HG03196 (cell line): Measurements from ENCODE around the gene HSP90AA1.
"Not testable (repeated sequence)": the region's sequence is repeated elsewhere in the genome, so short reads cannot be mapped to it uniquely, and the experiment has no call there.

Experiments
- ATAC-seq: cut with Tn5 transposase; IDR thresholded peaks from one replicate; pipeline ENCODE4 v1.9.1; 2021; ENCODE audit not compliant: unreplicated experiment

HSP90AA1 gene

DNA sequence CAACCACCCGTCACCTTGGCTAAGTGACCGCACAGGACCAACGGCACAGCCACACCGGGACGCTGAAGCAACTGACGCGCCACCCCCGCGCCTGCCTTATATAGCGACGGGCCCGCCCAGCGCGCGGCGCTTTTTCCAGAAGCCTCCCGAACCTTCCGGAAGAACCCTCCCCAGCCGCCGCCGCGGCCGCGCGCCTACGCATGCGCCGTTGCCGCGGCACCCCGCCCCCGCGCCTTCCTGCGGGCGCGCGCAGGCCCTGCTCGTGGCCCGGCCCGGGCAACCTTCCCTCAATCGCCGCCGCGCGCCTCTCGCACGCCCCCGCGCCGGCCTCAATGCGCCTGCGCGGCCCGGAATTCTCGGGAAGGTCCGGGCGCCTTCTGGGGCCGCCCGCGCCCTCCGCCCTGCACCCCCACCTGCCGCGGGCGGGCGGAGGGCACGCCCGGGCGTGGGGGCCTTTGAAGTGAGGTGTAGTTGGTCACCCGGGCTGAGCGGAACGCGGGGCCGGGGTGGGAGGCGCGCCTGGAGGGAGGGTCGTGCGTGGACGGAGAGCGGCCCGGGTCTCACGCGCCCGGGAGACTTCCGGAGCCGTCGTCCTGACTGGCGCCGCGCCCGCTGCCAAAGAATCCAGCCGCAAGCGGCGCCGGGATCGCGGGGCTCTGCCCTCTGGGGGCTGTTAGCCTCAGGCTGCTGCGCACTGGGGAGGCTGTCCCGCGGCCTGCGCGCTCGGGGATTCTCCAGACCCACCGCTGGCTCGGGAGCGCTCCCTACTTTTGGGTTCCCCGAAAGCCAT, at the start of gene HSP90AA1:
HSP90AA1 (minus strand) TSS at position 73 of the 790 bp plus-strand sequence. CDS start 666 bp downstream, outside the sequence.
- ATAC-seq: peak; percentile 70

GRCh38 chr14:102135456-102135855, 48.6 kb upstream of the HSP90AA1 start:
- not testable (repeated sequence) for ATAC-seq

DNA sequence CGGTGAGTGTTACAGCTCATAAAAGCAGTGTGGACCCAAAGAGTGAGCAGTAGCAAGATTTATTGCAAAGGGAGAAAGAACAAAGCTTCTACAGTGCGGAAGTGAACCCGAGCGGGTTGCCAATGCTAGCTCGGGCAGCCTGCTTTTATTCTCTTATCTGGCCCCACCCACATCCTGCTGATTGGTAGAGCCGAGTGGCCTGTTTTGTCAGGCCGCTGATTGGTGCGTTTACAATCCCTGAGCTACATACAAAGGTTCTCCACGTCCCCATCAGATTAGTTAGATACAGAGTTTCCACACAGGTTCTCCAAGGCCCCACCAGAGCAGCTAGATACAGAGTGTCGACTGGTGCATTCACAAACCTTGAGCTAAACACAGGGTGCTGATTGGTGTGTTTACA, 47.9 kb upstream of the HSP90AA1 start:
- not testable (repeated sequence) for ATAC-seq

DNA sequence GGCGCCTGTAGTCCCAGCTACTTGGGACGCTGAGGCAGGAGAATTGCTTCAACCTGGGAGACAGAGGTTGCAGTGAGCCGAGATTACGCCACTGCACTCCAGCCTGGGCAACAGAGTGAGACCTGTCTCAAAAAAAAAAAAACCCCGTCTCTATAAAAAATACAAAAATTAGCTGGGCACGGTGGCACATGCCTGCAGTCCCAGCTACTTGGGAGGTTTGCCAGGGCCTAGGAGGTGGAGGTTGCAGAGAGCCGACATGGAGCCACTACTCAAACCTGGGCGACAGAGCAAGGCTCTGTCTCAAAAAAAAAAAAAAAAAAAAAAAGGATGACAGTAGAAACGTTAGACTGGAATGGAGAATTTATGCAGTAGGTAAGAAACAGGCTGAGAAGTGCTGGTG, 47.2 kb upstream of the HSP90AA1 start:
- ATAC-seq: not testable (repeated sequence)

GRCh38 chr14:102131741-102132140, 44.9 kb upstream of the HSP90AA1 start:
- no peak for ATAC-seq

DNA sequence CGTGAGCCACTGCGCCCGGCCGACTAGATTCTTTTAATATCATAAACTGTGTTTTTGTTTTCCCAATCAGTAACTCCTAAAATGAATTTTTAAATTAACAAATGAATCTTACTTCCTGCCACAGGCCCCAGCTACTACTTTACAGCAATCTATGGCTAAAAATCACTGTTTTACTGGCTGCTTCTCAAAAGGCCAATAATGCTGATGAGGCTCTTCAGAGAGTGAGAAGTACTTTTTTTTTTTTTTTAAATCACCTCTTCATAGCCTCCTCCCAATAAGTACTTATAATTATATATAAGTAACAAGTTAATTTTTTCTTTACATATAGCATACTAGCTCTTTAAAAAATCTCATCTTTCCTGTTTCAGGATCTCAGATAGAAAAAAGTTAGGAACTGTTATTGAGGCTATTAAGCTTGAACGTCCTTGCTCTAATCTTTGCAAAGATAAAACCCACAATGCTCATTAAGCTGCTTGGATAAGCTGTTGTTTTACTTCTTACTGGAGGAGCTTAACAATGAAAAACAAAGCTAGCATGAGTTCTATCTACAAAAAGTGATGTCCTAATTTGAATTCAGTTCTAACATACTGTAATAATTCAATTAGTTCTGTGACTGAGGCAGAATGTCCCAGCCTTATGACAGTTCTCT, 40.1 kb upstream of the HSP90AA1 start:
- no peak for ATAC-seq

DNA sequence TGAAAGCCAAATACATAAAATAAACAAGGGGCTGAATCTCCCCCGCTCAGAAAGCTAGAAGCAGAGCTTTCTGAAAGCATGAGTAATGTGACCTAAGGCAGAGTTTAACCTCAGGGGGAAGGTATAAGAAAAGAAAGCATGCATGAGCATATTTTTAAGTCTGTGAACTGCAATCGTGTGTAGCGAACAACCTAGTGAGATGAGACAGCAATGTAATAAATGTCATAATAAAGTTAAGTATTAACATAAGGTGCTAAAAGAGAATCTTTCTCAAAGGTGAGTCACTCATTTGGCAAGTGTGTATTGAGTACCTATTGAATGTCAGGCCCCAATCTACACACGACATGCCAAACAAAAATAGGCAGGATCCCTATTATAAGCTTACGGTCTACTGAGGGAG, 38.7 kb upstream of the HSP90AA1 start:
- ATAC-seq: no peak

DNA sequence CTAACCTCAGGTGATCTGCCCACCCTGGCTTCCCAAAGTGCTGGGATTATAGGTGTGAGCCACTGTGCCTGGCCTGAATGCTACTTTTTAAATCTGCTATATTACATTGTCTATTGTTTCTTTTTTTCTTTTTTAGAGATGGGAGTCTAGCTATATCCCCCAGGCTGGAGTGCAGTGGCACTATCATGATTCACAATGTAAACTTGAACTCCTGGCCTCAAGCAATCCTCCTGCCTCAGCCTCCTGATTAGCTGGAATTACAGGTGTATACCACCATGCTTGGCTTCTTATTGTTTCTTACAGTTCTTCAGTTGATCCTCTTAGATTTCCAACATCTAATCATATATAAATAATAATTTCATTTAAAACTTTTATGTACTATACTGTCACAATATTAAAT, 37.6 kb upstream of the HSP90AA1 start:
- ATAC-seq: no peak

- ATAC-seq: no peak
Measured at GRCh38 chr14:102121567-102121966, 34.7 kb upstream of the HSP90AA1 start.

DNA sequence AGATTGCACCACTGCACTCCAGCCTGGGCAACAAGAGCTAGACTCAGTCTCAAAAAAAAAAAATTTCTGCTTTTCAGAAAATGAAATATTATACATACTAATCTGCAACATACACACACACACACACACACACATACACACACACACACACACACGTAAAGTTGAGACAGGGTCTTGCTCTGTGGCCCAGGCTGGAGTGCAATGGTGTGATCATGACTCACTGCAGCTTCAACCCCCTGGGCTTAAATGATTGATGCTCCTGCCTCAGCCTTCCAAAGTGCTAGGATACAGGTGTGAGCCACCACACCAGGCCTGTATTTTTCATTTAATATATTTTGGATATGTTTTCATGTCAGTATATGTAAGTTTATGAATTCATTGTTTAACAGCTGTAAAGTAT, 34.0 kb upstream of the HSP90AA1 start:
- ATAC-seq: no peak

- no peak for ATAC-seq
Measured at GRCh38 chr14:102117852-102118251, 31.0 kb upstream of the HSP90AA1 start.

GRCh38 chr14:102116361-102117180, 29.7 kb upstream of the HSP90AA1 start:
- no peak for ATAC-seq

- no peak for ATAC-seq
Measured at GRCh38 chr14:102111101-102111500, 24.3 kb upstream of the HSP90AA1 start.

DNA sequence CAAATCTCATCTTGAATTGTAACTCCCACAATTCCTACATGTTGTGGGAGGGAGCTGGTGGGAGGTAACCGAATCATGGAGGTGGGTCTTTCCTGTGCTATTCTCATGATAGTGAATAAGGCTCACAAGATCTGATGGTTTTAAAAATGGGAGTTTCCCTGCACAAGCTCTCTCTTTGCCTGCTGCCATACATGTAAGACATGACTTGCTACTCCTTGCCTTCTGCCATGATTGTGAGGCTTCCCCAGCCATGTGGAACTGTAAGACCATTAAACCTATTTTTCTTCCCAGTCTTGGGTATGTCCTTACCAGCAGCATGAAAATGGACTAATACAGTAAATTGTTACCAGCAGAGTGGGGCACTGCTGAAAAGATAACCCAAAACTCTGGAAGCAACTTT, 22.5 kb upstream of the HSP90AA1 start:
- not testable (repeated sequence) for ATAC-seq

DNA sequence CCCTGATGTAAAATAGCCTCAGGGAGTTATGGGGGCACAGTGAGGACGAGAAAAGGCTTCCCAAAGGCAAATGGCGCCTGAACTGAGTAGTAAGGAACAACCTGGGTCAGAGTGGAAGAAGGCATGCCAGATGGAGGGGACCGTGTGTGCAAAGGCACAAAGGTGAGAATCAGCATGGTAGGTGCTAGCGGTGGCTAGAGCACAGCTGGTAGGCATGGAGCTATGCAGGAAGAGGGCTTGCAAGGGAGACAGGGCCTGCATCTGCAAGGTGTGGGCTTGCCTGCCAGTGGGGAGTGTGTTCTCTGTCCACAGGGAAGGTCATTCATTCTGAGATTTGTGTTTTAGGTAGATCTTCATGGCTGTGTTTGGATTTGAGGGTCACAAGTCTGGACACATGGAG, 18.5 kb upstream of the HSP90AA1 start:
- ATAC-seq: no peak

DNA sequence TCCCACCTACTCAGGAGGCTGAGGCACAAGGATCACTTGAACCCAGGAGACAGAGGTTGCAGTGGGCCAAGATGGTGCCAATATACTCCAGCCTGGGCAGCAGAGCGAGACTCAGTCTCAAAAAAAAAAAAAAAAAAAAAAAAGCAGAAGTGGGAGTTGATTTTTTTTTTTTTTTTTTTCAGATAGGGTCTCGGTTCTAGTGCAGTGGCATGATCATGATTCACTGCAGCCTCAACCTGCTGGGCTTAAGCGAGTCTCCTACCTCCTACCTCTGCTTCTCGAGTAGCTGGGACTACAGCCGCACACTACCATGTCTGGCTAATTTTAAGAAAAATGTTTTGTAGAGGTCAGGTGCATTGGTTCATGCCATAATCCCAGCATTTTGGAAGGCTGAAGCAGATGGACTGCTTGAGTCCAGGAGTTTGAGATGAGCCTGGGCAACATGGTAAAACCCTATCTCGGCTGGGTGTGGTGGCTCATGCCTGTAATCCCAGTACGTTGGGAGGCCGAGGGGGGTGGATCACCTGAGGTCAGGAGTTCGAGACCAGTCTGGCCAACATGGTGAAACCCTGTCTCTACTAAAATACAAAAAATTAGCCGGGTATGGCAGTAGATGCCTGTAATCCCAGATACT, 16.3 kb upstream of the HSP90AA1 start:
- no peak for ATAC-seq

DNA sequence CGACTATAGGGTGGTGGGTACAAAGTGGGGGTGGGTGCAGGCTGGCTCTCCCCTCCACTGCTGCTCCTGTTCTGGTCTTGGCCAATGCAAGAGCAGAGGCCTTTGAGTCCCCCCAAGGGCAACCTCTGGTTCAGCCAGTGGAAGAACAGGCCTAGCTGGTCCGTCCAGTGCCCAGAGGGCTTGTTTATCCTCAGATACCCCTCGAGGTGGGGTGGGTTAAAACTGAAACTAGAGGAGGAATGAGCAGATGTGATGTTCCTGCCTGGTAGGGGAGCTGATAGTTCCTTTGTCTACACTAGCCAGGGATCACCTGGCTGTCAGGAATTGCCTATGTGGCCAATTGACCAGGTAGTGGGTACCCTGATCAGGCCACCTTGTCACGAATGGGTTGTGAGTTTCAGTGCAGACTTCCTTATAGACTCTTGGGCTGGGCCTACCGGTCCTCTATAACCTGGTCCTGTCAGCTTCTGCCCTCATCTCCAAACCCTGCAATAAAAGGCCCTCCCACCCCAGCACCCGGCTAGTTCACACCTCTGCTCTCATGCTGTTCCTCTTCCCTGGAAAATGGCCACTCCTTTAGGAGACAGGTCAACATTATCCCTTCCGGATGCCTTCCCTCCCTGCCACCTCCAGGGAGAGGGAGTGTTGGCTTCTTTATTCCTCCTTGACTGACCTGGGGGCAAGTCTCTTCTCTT, 10.7 kb upstream of the HSP90AA1 start:
- ATAC-seq: no peak

DNA sequence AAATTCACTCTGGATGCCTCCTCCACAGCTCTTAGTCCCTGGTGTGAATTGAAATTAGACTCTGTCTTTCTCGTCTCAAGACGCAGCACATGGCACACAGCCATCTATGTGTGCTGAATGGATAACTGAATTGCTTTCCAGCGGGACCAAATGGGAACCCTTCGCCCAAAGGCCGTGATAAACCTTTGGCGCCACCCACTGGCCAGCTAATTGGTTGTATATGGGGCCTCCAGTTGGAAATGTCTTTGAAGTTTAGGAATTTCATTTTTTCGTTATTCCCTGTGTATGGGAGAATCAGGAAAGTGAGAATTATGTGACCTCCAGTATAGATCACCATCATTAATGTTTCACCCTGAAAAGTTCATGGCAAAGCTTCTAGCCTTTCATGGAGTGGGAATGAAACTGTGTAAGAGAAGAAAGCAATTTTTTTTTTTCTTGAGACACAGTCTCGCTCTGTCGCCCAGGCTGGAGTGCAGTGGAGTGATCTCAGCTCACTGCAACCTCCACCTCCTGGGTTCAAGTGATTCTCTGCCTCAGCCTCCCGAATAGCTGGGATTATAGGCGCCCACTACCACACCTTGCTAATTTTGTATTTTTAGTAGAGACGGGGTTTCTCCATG, 9.8 kb upstream of the HSP90AA1 start:
- ATAC-seq: no peak

DNA sequence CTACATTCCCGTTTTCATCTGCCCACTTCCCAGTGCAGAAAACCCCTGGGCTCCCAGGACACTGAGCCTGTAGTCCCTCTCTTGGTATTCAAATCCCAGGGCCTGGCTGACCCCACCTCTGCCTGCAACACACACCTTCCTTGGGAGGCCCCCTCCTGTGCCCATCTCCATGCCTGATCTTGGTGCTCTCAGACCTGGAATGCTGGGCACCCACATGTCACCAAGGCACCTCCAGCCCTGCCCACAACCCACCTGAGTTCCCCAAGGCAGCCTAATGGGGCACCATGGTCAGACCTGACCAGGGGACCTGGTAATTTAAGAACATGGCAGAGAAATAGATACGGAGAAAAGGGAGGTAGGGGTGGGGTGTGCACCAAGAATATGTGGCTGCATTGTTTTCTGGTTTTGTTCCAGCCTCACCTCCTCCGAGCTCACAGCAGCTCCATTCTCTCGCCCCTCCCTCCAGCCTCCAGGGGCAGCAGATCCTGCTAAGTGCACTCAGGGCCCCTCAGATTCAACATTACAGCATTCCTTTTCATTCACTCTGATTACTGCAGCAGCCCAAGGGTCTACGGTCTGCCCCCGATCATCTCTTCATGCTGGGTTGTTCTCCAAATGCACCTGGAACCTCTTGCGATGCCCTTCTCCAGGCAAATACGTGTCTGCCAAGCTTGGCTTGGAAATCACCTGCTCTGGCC, 9.2 kb upstream of the HSP90AA1 start:
- ATAC-seq: no peak
